ENCODE data around the gene LRRC74A.
A peak's percentile ranks its signal among the peaks of the same experiment; 100 is the strongest.

LRRC74A gene

DNA sequence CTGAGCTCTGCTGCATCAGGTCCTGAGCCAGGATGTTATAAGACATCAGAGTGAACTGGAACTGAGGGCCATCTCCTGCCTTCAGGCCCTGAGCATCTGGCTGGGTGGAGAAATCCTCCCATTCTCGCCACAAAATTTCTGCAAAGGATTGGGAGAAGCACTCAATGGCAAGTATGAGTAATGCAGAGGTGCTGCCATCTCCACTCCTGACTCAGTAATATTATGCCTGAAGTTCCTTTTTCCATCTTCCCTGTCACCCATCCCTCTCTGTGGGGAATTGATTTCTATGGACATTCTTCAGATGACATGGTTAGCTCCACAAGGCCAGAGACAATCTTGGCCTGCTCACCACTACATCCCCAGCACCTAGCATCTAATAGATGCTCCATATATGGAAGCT lies 18.2 kb upstream of the LRRC74A start:
- DNase-seq (ENCODE audit: low read depth): no peak
- no peak overlapping the region for H3K4me3 ChIP-seq (ENCODE audit: low read depth, low read length)

DNA sequence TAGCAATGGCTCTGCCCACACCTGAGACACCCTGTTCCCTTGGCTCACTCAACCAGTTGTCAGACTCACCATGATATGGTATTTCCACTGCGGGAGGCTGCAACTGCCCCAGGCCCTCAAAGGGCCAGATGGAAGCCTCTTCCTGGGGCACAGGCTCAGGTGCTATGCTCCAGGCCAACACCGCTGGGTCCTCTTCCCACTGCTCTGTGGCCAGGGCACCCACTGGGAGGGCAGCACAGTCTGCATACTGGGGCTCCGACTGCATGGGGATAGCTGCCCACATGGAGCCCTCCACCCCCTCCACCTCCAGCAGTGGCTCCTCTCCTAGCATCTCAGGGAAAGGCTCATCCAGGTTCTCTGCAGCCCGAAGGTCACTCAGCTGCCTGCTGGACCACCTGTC lies 17.2 kb upstream of the LRRC74A start:
- H3K4me3 ChIP-seq (ENCODE audit: low read depth, low read length): no peak overlapping the region
- no peak for DNase-seq (ENCODE audit: low read depth)

DNA sequence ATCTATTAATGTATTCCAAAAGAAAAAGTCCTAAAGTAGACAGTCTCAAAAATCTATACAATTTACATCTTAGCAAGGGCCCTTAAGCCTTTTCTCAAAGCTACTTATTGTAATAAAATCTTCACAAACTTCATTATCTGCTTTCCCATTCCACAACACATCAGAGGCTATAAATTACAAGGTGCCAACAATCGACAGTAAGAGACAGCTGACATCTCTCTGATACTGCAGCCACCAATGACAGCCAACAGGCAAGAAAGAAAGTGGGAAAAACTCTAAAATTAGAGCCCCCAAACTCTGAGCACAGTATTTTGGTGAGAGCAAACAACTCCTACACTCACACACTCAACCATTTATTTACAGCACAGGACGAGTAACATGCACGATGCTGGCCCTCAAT lies 15.7 kb upstream of the LRRC74A start:
- DNase-seq (ENCODE audit: low read depth): no peak
- H3K4me3 ChIP-seq (ENCODE audit: low read depth, low read length): no peak overlapping the region

DNA sequence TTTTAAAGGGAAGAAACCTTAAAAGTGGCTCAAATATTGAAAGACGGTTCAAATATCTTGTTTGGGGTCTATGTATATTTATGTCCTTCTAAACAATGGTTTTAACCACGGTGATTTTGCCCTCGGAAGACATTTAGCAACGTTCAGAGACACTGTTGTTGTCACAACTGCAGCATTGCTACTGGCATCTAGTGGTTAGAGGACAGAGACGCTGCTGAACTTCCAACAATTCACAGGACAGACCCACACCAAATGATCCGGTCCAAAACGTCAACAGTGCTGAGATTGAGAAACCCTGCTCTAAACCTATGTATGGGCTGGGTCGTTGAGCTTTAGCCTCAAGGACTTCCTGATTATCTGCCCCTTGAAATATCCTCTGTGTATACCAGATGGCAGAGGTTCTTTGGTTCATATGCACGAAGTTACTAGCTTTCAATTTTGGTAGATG lies 15.2 kb upstream of the LRRC74A start:
- DNase-seq (ENCODE audit: low read depth): no peak
- peak overlapping the region; percentile 91 for H3K4me3 ChIP-seq (ENCODE audit: low read depth, low read length)

DNA sequence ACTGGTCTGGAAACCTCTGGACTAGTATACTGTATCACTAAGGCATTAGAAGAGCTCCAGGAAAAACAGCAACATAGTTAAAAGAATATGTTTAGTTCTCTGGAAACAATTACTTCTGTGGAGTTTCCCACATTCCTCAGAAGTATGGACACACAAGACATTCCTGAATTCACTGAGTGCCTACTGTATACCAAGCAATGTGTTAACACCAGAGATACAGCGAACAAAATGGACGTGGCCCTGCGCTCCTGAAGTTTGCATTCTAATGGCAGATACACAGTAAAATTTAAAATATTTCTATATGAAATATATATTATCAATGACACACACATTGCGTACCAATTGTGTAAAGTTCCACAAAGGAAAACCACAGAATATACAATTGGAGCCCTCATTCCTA lies 14.6 kb upstream of the LRRC74A start:
- DNase-seq (ENCODE audit: low read depth): no peak

DNA sequence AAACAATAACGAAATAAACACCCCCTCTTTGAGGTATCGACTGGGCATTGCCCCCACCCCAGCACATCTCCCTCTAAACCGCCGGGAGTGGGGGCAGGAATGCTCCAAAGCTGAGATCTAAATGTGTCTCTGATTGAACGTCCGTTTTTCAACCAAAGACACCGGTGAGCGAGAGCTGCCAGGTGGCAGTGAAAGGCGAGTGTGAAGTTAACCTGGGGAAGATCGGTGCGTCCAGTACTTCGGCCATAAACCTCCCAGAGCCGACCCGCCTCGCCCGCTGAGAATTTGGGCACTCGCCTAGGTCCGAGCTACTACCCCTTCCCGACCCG lies 14.2 kb upstream of the LRRC74A start:
- H3K4me3 ChIP-seq (ENCODE audit: low read depth, low read length): peak overlapping the region; percentile 91
- DNase-seq (ENCODE audit: low read depth): no peak

More for the DNA sequence above, 14.6 kb upstream of the LRRC74A start:
- H3K4me3 ChIP-seq (ENCODE audit: low read depth, low read length): peak overlapping the region; percentile 91

DNA sequence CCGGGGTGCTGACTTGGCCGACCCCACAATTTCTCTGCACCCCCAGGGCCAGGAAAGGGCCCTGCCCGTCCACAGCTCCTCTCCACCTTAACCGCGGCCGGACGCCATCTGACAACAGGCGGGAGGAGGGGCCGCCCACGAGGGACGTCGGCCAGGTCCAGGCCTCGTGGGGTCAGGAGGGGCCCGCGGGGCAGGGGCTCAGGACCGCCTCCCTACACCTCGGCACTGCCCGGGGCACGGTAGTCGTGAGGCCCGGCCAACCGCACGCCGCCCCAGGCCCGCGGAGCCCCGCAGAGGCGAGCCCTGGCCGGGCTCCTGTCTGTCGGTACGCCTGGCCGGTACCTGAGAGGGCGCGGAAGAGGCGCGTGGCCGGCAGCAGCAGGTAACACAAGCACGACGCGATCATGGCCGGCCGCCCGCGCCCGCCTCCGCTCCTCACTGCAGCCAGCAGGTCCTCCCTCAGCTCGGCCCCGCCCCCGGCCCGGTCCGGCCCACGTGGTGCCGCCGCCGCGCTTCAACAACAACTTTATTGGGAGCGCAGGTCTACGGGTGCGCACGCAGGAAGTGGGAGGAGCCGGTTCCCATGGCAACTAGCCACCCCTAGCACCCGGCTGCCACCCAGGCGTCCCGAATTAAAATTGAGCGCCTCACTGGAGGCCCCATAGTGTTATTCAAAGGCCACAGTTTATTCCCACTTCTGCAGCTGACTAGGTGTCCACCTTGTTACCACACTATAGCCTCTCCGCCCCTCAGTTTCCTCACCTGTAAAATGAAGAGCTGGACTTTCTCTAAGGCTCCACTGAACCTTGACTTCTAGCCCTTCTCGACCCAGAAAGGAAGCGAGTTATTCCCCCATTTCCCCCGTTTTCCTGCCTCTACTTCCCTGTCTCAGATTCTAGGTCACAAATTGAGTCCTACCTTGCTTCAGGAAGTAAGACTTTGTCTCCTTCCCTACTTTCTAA lies 13.5 kb upstream of the LRRC74A start, which contains the start of gene ANGEL1:
TSS of gene ANGEL1 (minus strand) at position 461 of the 962 bp plus-strand sequence. CDS start at position 406, 55 bp downstream.
- H3K4me3 ChIP-seq (ENCODE audit: low read depth, low read length): peak within 1 kb of the TSS; percentile 91
- DNase-seq (ENCODE audit: low read depth): peak; percentile 71

DNA sequence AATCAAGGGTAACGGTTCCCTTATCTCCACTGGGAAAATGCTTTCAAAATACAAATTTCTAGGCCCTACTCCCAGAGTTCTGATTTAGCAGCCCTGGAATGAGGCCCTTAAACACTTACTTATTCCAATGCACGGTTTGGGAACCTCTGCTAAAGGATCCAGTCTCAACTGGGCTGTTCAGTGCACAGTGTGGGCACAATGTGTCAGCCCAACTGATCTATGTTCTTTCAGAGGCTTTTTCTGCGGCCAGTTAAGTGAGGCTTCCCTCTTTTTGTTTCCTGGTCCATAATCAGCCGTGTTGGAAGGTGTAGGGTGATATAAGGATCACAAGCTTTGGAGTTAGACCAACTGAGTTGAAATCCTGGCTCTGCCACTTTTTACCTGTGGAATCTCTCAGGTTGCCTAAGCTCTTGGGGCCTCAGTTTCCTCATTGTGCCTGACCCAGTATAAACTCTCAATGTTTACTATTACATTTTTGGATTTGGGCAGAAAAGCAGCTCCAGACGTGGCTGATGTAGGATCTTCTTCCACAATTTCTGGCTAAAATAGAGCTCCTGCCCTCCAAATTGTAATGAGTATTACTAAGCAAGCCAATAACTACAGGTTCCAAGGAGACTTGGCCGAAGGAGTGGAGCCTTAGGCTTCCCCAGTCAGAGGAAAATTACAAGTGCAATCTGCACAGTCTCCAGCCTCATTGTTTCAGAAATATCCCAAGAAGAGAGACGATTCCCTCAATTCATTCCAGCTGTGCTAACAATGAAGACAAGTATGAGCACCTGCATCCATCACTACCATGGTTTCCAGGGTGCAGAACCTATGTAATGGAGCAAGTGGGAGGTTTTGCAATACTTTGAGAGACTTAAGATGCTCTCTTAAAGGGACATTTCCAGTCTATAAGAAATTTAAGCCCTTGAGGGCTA lies 11.2 kb upstream of the LRRC74A start:
- no peak for DNase-seq (ENCODE audit: low read depth)
- no peak overlapping the region for H3K4me3 ChIP-seq (ENCODE audit: low read depth, low read length)

DNA sequence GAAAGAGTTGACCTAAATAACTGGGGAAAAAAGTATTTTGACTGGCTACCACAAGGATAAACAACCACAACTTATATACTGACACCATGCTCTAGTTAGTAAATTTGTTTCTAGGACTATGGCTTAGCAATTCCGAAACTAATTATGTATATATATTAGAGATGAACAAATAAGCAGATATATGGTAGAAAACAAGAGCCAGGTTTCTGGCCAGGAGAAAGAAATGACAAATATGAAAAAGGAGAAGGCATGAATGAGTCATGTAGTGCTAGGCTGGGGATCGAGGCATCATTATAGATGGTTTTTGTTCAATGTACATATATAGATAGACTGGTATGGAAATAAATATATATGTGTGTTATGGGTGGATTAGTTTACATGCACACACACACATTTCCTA lies 5.5 kb upstream of the LRRC74A start:
- DNase-seq (ENCODE audit: low read depth): no peak
- no peak overlapping the region for H3K4me3 ChIP-seq (ENCODE audit: low read depth, low read length)

DNA sequence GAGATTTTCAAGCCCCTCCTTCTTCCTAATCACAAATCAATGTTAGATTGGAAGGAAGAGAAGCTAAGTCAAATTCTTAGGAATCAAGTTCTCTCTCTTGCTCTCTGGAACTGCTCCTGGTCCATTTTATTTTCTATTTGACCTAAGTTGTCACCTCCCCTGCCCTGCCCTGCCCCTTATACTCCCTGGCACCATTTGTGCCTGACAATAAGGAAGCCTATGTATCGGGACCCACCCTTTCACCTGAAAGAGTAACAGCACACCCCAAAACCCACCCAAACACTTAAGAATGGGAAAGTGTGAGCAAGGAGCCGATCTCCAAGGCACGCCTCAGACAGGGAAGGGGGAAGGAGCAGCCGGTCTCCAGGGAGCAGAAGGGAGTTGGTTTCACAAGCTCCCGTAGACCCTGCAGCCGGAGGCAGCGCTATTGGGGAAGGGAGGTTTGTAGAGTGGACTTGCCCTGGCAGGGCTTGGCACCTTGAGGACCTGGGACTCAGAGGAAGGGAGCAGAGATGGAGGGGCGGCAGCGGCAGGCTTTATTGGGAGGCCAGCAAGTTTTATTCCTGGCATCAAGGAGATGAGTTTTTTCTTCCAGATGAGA lies 1.6 kb downstream of the LRRC74A start:
- no peak for DNase-seq (ENCODE audit: low read depth)
- peak overlapping the region; percentile 4 for H3K4me3 ChIP-seq (ENCODE audit: low read depth, low read length)

DNA sequence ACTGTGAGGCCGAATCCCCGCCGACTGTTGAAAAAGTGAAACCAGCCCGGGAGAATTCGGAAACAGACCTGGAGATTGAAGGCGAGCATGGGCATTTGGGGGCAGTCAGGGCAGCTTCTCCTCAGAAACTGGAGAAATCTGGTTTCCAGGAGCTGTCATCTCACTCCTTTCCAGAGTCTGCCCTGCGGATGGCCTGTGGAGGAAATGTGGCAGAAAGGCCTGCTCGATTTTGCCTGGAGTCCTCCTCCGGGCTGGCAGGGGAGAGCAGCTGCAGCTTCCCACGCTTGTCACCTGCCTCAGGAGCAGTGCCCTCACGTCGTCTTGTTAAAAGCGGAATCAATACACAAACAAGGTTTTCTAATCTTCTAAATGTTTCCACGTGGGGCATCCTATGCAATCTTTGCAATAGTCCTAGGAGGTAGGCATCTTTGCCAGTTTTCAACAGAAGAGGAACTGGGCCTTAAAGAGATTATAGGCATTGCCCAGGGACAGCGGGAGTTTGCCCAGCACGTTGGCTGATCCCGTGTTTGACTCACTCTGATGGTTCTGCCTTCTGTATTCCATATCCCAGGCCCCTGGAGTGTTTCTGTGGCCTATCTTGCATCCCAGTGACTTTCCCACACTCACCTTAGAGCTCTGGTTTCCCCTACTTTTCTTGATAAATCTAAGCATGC lies 2.3 kb downstream of the LRRC74A start:
- no peak overlapping the region for H3K4me3 ChIP-seq (ENCODE audit: low read depth, low read length)
- no peak for DNase-seq (ENCODE audit: low read depth)

DNA sequence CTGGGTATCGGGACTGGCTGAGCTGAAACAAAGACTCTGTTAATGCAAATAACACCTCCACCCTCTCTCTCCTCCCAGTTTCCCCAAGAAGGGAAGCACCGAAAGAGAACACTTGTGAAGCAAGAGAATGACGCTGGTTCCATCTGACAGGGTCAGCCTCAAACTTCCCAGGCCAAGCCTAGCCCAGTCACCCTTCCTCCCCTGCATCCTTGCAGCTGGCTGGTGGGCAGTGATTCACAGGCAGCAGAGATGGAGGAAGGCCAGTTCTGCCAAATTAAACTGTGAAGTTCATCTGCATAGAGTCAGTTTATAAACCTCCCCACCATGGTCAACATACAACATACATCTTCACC lies 2.8 kb downstream of the LRRC74A start:
- no peak for DNase-seq (ENCODE audit: low read depth)
- H3K4me3 ChIP-seq (ENCODE audit: low read depth, low read length): no peak overlapping the region

DNA sequence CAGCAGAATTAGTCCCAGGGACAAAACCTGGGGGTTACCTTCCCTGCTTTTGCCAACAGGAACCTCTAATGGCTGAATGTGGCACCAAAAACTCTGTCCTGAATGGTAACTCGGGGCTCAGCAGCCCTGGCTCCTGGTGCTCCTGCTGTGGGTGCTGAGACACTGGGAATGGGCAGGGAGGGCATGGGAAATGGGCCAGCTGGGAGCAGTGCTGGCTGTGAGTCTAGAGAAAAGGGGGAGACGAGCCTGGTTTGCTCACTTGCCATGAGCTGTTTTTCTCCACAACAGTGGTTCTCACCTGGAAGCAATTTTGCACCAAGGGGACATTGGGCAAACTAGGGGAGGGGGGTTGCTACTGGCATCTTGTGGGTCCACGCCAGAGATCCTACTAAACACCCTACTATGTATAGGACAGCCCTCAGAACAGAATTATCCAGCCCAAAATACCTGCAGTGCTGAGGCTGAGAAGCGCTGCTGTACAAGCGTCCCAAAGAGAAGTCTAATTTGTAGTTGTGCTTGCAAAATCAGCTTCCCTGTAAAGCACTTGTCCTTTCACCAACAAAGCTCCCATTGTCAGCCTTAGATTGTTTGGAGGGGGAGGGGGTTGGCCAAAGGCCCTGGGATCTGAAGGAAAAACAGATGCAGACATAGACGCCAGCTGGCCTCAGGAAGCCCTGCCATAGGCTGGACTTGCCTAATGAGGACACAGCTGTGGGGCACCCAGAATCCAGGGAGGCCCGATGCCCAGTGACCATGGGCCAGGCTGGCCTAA lies 3.6 kb downstream of the LRRC74A start:
- DNase-seq (ENCODE audit: low read depth): no peak
- H3K4me3 ChIP-seq (ENCODE audit: low read depth, low read length): no peak overlapping the region

DNA sequence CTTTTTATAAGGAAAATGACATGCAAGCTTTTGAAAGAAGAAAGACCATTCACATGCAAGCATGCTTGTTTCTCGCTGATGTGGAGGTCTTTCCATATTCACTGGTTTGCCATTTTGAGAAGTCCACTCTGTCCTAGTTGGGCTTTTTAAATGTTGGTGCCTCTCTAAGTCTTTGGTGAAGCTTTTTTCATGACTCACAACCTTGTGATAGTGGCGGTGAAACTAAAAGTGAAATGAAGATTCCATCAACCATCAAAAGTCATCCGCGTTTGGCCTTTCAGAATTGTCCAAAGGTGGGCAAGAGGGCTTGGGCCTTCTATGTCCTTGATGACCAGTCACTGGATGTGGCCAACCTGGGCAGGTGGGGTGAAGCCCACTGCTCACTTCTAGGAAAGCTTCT lies 4.3 kb downstream of the LRRC74A start:
- no peak for DNase-seq (ENCODE audit: low read depth)
- no peak overlapping the region for H3K4me3 ChIP-seq (ENCODE audit: low read depth, low read length)

DNA sequence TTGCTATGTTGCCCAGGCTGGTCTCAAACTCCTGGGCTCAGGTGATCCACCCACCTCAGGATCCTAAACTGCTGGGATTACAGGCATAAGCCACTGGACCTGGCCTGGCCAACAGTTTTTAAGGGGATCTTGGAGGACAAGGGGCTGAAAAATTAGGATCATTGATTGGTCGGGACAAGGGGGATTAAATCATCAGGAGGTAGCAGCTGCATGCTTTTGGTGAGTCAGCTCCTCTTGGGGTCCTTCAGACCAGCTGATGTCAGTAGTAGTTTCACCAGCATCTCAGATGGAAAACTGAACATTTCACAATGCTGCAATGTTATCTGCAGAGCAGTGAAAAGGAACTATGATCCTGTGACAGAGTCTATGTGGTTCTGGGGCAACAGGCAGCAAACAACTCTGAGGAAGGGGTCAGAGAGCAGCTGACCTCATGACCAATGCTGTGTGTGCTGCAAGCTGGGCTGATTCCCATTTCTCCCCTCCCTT lies 6.3 kb downstream of the LRRC74A start:
- no peak overlapping the region for H3K4me3 ChIP-seq (ENCODE audit: low read depth, low read length)
- DNase-seq (ENCODE audit: low read depth): no peak

DNA sequence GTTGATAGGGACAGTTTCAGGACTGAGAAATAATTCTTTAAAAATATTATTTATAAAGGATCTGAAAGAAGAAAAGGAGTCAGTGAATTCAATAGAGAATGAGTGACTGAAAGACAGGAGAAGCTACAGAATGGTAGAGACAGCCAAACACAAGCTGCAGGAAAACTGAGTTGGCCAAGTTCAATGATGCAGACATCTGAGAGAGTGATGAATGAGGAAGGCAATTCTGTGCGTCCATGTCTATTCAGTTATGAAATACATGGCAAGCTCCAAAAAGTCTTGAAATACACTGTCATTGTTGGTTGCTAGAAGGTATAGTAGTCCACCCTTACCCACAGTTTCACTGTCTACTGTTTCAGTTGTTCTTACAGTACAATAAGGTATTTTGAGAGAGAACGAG lies 6.8 kb downstream of the LRRC74A start:
- no peak overlapping the region for H3K4me3 ChIP-seq (ENCODE audit: low read depth, low read length)
- DNase-seq (ENCODE audit: low read depth): no peak

DNA sequence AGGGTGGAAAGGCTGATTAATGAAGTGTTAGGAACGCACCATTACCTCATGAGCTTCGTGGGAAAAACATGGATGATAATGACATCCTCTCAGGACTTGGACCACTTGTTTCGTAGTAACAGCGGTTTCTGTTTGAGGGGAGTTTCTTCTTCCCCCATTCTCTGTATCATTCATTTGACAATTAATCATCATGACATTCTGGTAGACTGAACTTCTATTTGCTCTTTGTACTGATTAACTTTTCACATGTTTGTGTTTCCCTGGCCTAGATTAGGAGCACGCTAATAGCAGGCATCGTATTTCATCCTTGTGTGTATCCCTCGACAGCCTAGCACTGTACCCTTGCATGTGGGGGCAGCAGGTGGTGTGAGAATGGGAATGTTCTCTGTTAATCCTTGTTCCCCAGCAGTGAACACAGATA lies 8.0 kb downstream of the LRRC74A start:
- no peak for DNase-seq (ENCODE audit: low read depth)

DNA sequence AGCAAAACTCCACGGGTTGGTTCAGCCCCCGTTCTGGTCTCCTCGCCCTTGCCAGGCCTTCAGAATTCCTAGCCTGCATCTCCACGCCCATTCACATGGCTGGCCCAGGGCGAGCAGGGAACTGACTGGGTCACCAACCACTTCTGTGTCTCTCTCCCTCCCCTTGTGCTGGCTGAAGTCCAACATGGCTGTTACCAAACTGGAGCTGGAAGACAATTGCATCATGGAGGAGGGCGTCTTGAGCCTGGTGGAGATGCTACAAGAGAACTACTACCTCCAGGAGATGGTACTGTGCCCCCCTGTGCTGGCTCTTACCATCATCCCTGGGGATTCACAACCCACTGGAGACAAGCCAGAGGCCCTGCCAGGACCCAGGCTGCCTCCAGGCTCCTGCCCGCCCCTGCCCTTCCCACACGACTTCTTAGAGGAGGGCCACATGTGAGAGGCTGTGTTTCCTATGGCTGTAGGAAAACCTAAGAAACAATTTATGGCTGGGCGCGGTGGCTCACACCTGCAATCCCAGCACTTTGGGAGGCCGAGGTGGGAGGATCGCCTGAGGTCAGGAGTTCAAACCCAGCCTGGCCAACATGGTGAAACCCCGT lies 9.9 kb downstream of the LRRC74A start:
- DNase-seq (ENCODE audit: low read depth): no peak
- no peak overlapping the region for H3K4me3 ChIP-seq (ENCODE audit: low read depth, low read length)

More for the DNA sequence above, 8.0 kb downstream of the LRRC74A start:
- H3K4me3 ChIP-seq (ENCODE audit: low read depth, low read length): no peak overlapping the region
